IMR-90 (cell line): ENCODE data around the gene PC. TPM values are rescaled to one million over a fixed set of nuclear protein-coding genes. Genes with fewer than 3 reads are reported as not detected.
A peak's percentile ranks its signal among the peaks of the same experiment; 100 is the strongest.

ENCODE experiments used
- ATAC-seq: fragments of 200-7000 bp; cut with Tn5 transposase; 2 replicates; pipeline ENCODE4 v1.9.1; 2020; ENCODE audit warnings: low read depth, mild to moderate bottlenecking, moderate library complexity
- BruUV-seq: library from RNA; stranded (reverse); fragments of 400-500 nt; replicated peaks from 2 replicates; lab custom pipeline; 2021; lab: Mats Ljungman, UMichigan
- CTCF ChIA-PET: fragments of 300-600 bp; formaldehyde crosslinking; extraction: SDS; loops from one replicate; lab custom pipeline; 2021; ENCODE audit warnings: antibody characterized with exemption; lab: Yijun Ruan, JAX
- POLR2A ChIA-PET: fragments of 300-600 bp; sonication (Branson Sonifier 250); formaldehyde crosslinking; loops from one replicate; lab custom pipeline; 2022; ENCODE audit warnings: antibody characterized with exemption; ENCODE audit not compliant: unreplicated experiment; lab: Charles Lee
- DNase-seq: peaks from one replicate; pipeline ENCODE4 v3.0.0; 2013
- H2AFZ ChIP-seq: replicated peaks from 2 replicates; pipeline ENCODE3; 2013; ENCODE audit warnings: low read length, mild to moderate bottlenecking; ENCODE audit not compliant: poor library complexity
- H2AK5ac ChIP-seq: 2 replicates; pipeline ENCODE4 v1.6.1; 2013; ENCODE audit warnings: low read depth, low read length, inconsistent platforms
- H2AK9ac ChIP-seq: replicated peaks from 2 replicates; pipeline ENCODE3; 2013; ENCODE audit warnings: mild to moderate bottlenecking, low read depth, low read length, moderate library complexity; ENCODE audit not compliant: poor library complexity
- H2BK120ac ChIP-seq: 2 replicates; pipeline ENCODE4 v1.6.1; 2013; ENCODE audit warnings: low read depth, low read length, inconsistent platforms
- H2BK15ac ChIP-seq: 3 replicates; pipeline ENCODE4 v1.6.1; 2013; ENCODE audit warnings: low read depth, low read length, inconsistent platforms
- H2BK20ac ChIP-seq: 2 replicates; pipeline ENCODE4 v1.6.1; 2013; ENCODE audit warnings: low read depth, mild to moderate bottlenecking, inconsistent platforms, low read length, moderate library complexity
- H2BK5ac ChIP-seq: 2 replicates; pipeline ENCODE4 v1.6.1; 2013; ENCODE audit warnings: mild to moderate bottlenecking, low read depth, low read length, inconsistent platforms; ENCODE audit not compliant: poor library complexity, severe bottlenecking
- H3K14ac ChIP-seq: replicated peaks from 2 replicates; pipeline ENCODE4 v1.6.1; 2013; ENCODE audit warnings: low read depth, low read length, inconsistent platforms
- H3K18ac ChIP-seq: 2 replicates; pipeline ENCODE4 v1.6.1; 2013; ENCODE audit warnings: low read depth, low read length, control low read depth
- H3K23ac ChIP-seq: 2 replicates; pipeline ENCODE4 v1.6.1; 2013; ENCODE audit warnings: low read depth, low read length, inconsistent platforms
- H3K27ac ChIP-seq: 2 replicates; pipeline ENCODE4 v1.5.1; 2013; ENCODE audit warnings: mild to moderate bottlenecking, control low read depth, low read length; ENCODE audit not compliant: insufficient read depth
- H3K27me3 ChIP-seq: 2 replicates; pipeline ENCODE4 v1.6.1; 2013; ENCODE audit warnings: low read length; ENCODE audit not compliant: control insufficient read depth, insufficient read depth
- H3K36me3 ChIP-seq: 2 replicates; pipeline ENCODE4 v1.6.1; 2013; ENCODE audit warnings: low read length, mixed read lengths; ENCODE audit not compliant: control insufficient read depth, insufficient read depth
- H3K4ac ChIP-seq: 2 replicates; pipeline ENCODE4 v1.6.1; 2013; ENCODE audit warnings: low read depth, low read length, inconsistent platforms
- H3K4me1 ChIP-seq: 2 replicates; pipeline ENCODE4 v1.6.1; 2013; ENCODE audit warnings: low read length, mixed read lengths; ENCODE audit not compliant: control insufficient read depth, insufficient read depth
- H3K4me2 ChIP-seq: 2 replicates; pipeline ENCODE4 v1.6.1; 2013; ENCODE audit warnings: low read depth, mild to moderate bottlenecking, control low read depth, low read length, moderate library complexity
- H3K4me3 ChIP-seq: 2 replicates; pipeline ENCODE4 v1.5.1; 2013; ENCODE audit warnings: low read depth, mild to moderate bottlenecking, control low read depth, low read length, moderate library complexity; ENCODE audit not compliant: insufficient read depth
- H3K56ac ChIP-seq: 2 replicates; pipeline ENCODE4 v1.6.1; 2013; ENCODE audit warnings: low read length, inconsistent platforms; ENCODE audit not compliant: insufficient read depth; ENCODE audit errors: extremely low read depth
- H3K79me1 ChIP-seq, 2 experiments: 2 replicates each; pipeline ENCODE4 v1.6.1; 2013; ENCODE audit warnings: low read length in 2 of 2, inconsistent platforms in 1 of 2, low read depth in 1 of 2
- H3K9ac ChIP-seq: 2 replicates; pipeline ENCODE4 v1.6.1; 2013; ENCODE audit warnings: low read depth, low read length, control low read depth
- H3K9me1 ChIP-seq: 2 replicates; pipeline ENCODE4 v1.6.1; 2013; ENCODE audit warnings: low read length, inconsistent platforms; ENCODE audit not compliant: insufficient read depth
- H3K9me3 ChIP-seq: 2 replicates; pipeline ENCODE4 v1.6.1; 2013; ENCODE audit warnings: low read length; ENCODE audit not compliant: control insufficient read depth, insufficient read depth
- H4K20me1 ChIP-seq: 2 replicates; pipeline ENCODE4 v1.6.1; 2013; ENCODE audit warnings: low read length, inconsistent platforms; ENCODE audit not compliant: insufficient read depth
- H4K5ac ChIP-seq: 2 replicates; pipeline ENCODE4 v1.6.1; 2013; ENCODE audit warnings: mild to moderate bottlenecking, low read depth, low read length, control low read depth
- H4K8ac ChIP-seq, 2 experiments: 2 replicates each; pipeline ENCODE4 v1.6.1; 2013; ENCODE audit warnings: low read depth in 2 of 2, low read length in 2 of 2, control low read depth in 1 of 2, inconsistent platforms in 1 of 2
- H4K91ac ChIP-seq: 2 replicates; pipeline ENCODE4 v1.6.1; 2013; ENCODE audit warnings: low read depth, low read length, inconsistent platforms; ENCODE audit not compliant: insufficient read depth
- BHLHE40 ChIP-seq: fragments of 150-350 bp; IDR thresholded peaks from 2 replicates; pipeline ENCODE4 v1.6.1; 2016; ENCODE audit warnings: mild to moderate bottlenecking, low read depth, low read length
- CHD1 ChIP-seq: IDR thresholded peaks from 2 replicates; pipeline ENCODE4 v1.6.1; 2012; ENCODE audit warnings: low read depth, low read length, improper control_type of control experiment
- ELK1 ChIP-seq: fragments of 150-350 bp; IDR thresholded peaks from 2 replicates; pipeline ENCODE4 v1.6.1; 2016; ENCODE audit warnings: low read depth, mild to moderate bottlenecking, low read length, moderate library complexity, borderline replicate concordance
- MAFK ChIP-seq: IDR thresholded peaks from 2 replicates; pipeline ENCODE4 v1.6.1; 2012; ENCODE audit warnings: low read depth, low read length, improper control_type of control experiment
- MAZ ChIP-seq: IDR thresholded peaks from 2 replicates; pipeline ENCODE4 v1.6.1; 2012; ENCODE audit warnings: low read depth, mild to moderate bottlenecking, low read length, improper control_type of control experiment, moderate library complexity, borderline replicate concordance
- MXI1 ChIP-seq: IDR thresholded peaks from 2 replicates; pipeline ENCODE4 v1.6.1; 2012; ENCODE audit warnings: low read depth, mild to moderate bottlenecking, low read length, moderate library complexity, borderline replicate concordance
- NFE2L2 ChIP-seq: fragments of 150-350 bp; IDR thresholded peaks from 2 replicates; pipeline ENCODE4 v1.6.1; 2016; ENCODE audit warnings: low read depth, mild to moderate bottlenecking, low read length
- POLR2A ChIP-seq: IDR thresholded peaks from 2 replicates; pipeline ENCODE4 v1.6.1; 2012; ENCODE audit warnings: mild to moderate bottlenecking, low read depth, low read length
- RAD21 ChIP-seq: IDR thresholded peaks from 2 replicates; pipeline ENCODE4 v1.6.1; 2012; ENCODE audit warnings: low read length, improper control_type of control experiment
- RFX5 ChIP-seq: IDR thresholded peaks from 2 replicates; pipeline ENCODE4 v1.8.0; 2012; ENCODE audit warnings: low read depth, mild to moderate bottlenecking, low read length, moderate library complexity
- SMC3 ChIP-seq: fragments of 150-350 bp; IDR thresholded peaks from 2 replicates; pipeline ENCODE4 v1.6.1; 2016; ENCODE audit warnings: low read depth, mild to moderate bottlenecking, antibody characterized with exemption, low read length, moderate library complexity
- USF2 ChIP-seq: fragments of 150-350 bp; IDR thresholded peaks from 2 replicates; pipeline ENCODE4 v1.6.1; 2017; ENCODE audit warnings: mild to moderate bottlenecking, antibody characterized with exemption, low read length, low read depth
- WGBS, 2 experiments: methylation state at CpG; one replicate each; pipeline versions ENCODE4 v1.1.5 to v1.1.7; 2013; ENCODE audit warnings: missing lambda C conversion rate in 2 of 2; ENCODE audit not compliant: insufficient read length in 1 of 2; ENCODE audit errors: extremely low coverage in 2 of 2; 5-methylcytosine and 5-hydroxymethylcytosine counted together
- dilution Hi-C: fragments of 300-500 bp; cut with HindIII; formaldehyde crosslinking; loops from one replicate; pipeline ENCODE4 v1.14.3; 2018; ENCODE audit warnings: low sequenced_read_pairs; ENCODE audit not compliant: unreplicated experiment
- in situ Hi-C: fragments of 300-500 bp; cut with MboI; formaldehyde crosslinking; loops from 3 replicates; pipeline ENCODE4 v1.14.3; 2019; ENCODE audit warnings: low sequenced_read_pairs, inconsistent platforms, mixed read lengths
- intact Hi-C: fragments of 100-400 bp; cut with micrococcal nuclease; formaldehyde crosslinking; loops from 2 replicates; pipeline ENCODE4 v1.10.0; 2022
- polyA plus RNA-seq, 3 experiments: library from polyadenylated mRNA; depleted of rRNA; stranded (reverse); fragments of >200 nt; gene quantifications; 2 replicates each; pipeline ENCODE4 v1.2.3, GENCODE V29; 2012; ENCODE audit warnings: low replicate concordance in 1 of 3
- total RNA-seq: library from RNA; depleted of rRNA; stranded (reverse); fragments of >200 nt; gene quantifications from 2 replicates; pipeline ENCODE4 v1.2.3, GENCODE V29; 2012
- TF ChIP-seq, protein P1 (sequence below): conservative IDR thresholded peaks from 2 replicates; pipeline ENCODE4 v1.5.1; 2012; ENCODE audit warnings: mild to moderate bottlenecking, low read depth, low read length, improper control_type of control experiment

PC gene
- total and polyA plus RNA-seq, 2 of the 4 experiments (the other 2 are of a cell fraction), result 13.6 to 15.7 TPM

- Histone ChIP-seq H2BK5ac (no peak overlapping the region), H3K27ac (no peak overlapping the region), H4K20me1 (no peaks in the 10 kb centered on the region), H4K8ac (no peak overlapping the region), H3K4me2 (no peak overlapping the region), H3K23ac (no peak overlapping the region), H2AFZ (no peak overlapping the region), H3K79me1 (no peaks in the 10 kb centered on the region), H3K9me3 (no peaks in the 10 kb centered on the region), H3K9me1 (no peaks in the 10 kb centered on the region), H3K56ac (no peak overlapping the region), H4K91ac (no peak overlapping the region), H4K5ac (no peak overlapping the region), H3K4me1 (peaks cover 2% of the 10 kb centered on the region; the same call in 1 of the 2 replicates), H3K14ac (no peak overlapping the region), H2BK120ac (no peak overlapping the region), H3K18ac (no peak overlapping the region), H3K36me3 (peaks cover 2% of the 10 kb centered on the region; the same call in 1 of the 2 replicates), H3K4me3 (no peak overlapping the region), H2BK15ac (no peak overlapping the region), H3K27me3 (no peaks in the 10 kb centered on the region), H3K9ac (no peak overlapping the region), H2AK5ac (no peak overlapping the region), H3K4ac (no peak overlapping the region), H2AK9ac (no peak overlapping the region), H2BK20ac (no peak overlapping the region)
- intact Hi-C loops, result no loop called here
- DNase-seq, result no peak
- in situ Hi-C loops, result no loop called here
- ChIA-PET CTCF (interaction anchor here (1.3 kb wide), 1 partner anchor 14 kb away, joined by 4 read pairs; no protein-coding TSS in a partner anchor), POLR2A (no interaction called here)
- dilution Hi-C loops, result no loop called here
- peak; percentile 54; the same call in 1 of the 2 replicates for ATAC-seq
- BruUV-seq, result no TSS peak
- TF ChIP-seq RFX5 (no peak), NFE2L2 (no peak), BHLHE40 (no peak), MXI1 (no peak), MAZ (no peak), POLR2A (no peak), MAFK (no peak), CHD1 (no peak), ELK1 (no peak), USF2 (no peak), RAD21 (no peak), SMC3 (no peak)
- TF ChIP-seq, protein P1, sequence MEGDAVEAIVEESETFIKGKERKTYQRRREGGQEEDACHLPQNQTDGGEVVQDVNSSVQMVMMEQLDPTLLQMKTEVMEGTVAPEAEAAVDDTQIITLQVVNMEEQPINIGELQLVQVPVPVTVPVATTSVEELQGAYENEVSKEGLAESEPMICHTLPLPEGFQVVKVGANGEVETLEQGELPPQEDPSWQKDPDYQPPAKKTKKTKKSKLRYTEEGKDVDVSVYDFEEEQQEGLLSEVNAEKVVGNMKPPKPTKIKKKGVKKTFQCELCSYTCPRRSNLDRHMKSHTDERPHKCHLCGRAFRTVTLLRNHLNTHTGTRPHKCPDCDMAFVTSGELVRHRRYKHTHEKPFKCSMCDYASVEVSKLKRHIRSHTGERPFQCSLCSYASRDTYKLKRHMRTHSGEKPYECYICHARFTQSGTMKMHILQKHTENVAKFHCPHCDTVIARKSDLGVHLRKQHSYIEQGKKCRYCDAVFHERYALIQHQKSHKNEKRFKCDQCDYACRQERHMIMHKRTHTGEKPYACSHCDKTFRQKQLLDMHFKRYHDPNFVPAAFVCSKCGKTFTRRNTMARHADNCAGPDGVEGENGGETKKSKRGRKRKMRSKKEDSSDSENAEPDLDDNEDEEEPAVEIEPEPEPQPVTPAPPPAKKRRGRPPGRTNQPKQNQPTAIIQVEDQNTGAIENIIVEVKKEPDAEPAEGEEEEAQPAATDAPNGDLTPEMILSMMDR, result no peak
- no CpG with 5 or more reads among the region's 3 CpGs for WGBS, 2 experiments
Measured at GRCh38 chr11:66820381-66820780, 137.8 kb downstream of the PC start.
